Transverse colon (tissue), 4 donors: ENCODE results near the gene WNT7A. TPM values are rescaled to one million over a fixed set of nuclear protein-coding genes. Genes with fewer than 3 reads are reported as not detected.
"Not testable (repeated sequence)": the region's sequence is repeated elsewhere in the genome, so short reads cannot be mapped to it uniquely, and the experiment has no call there.

Experiments
- DNase-seq: peaks from one replicate; pipeline ENCODE4 v3.0.0-alpha.2; 2019
- H3K27ac ChIP-seq, 4 donors: fragments of 200-600 bp; sonication (generic); 2 replicates each; pipeline ENCODE4 v1.5.1; 2016 to 2018; ENCODE audit warnings: inconsistent platforms in 4 of 4
- H3K27me3 ChIP-seq: fragments of 200-600 bp; sonication (generic); 2 replicates; pipeline ENCODE4 v1.5.1; 2017; ENCODE audit warnings: inconsistent platforms
- H3K36me3 ChIP-seq, 4 donors: fragments of 200-600 bp; sonication (generic); 2 replicates each; pipeline ENCODE4 v1.5.1; 2017 to 2019; ENCODE audit warnings: inconsistent platforms in 4 of 4
- H3K4me1 ChIP-seq, 4 donors: fragments of 200-600 bp; sonication (generic); 2 replicates each; pipeline ENCODE4 v1.5.1; 2017 to 2020; ENCODE audit warnings: inconsistent platforms in 4 of 4
- H3K4me3 ChIP-seq, 4 donors: fragments of 200-600 bp; sonication (generic); 1 replicate in 1 of 4; 2 replicates in 3 of 4; pipeline versions ENCODE4 v1.5.1 to v1.6.1; 2017 to 2019; ENCODE audit warnings: inconsistent platforms in 4 of 4
- H3K9me3 ChIP-seq, 2 donors: fragments of 200-600 bp; sonication (generic); 2 replicates each; pipeline ENCODE4 v1.5.1; 2017 to 2019; ENCODE audit warnings: inconsistent platforms in 2 of 2
- CTCF ChIP-seq, 5 experiments: fragments of 200-600 bp in 3 of 5; fragments of 450-650 bp in 2 of 5; sonication (generic) in 3 of 5; IDR thresholded peaks; 1 replicate in 2 of 5; 2 replicates in 3 of 5; pipeline ENCODE4 v1.5.1; 2016 to 2017; ENCODE audit warnings: antibody characterized with exemption in 5 of 5, inconsistent platforms in 3 of 5, mild to moderate bottlenecking in 2 of 5, moderate library complexity in 1 of 5
- EP300 ChIP-seq: sonication (generic); formaldehyde crosslinking; IDR thresholded peaks from one replicate; pipeline ENCODE4 v1.6.1; 2017; ENCODE audit warnings: antibody characterized with exemption, low read depth
- POLR2A ChIP-seq: fragments of 450-650 bp; IDR thresholded peaks from one replicate; pipeline ENCODE4 v1.6.1; 2016; ENCODE audit warnings: antibody characterized with exemption, mild to moderate bottlenecking, moderate library complexity
- POLR2AphosphoS5 ChIP-seq, 3 donors: sonication (generic); formaldehyde crosslinking; IDR thresholded peaks; one replicate each; pipeline ENCODE4 v1.6.1; 2016; ENCODE audit warnings: antibody characterized with exemption in 3 of 3
- WGBS, 2 donors: methylation state at CpG; one replicate each; pipeline ENCODE4 v1.1.5; 2018; ENCODE audit warnings: low coverage in 1 of 2; 5-methylcytosine and 5-hydroxymethylcytosine counted together
- in situ Hi-C, 4 donors: fragments of 200-750 bp; cut with MboI; loops; one replicate each; pipeline versions ENCODE4 v1.15.0 to v1.15.1; 2017; ENCODE audit warnings: low sequenced_read_pairs in 3 of 4, low pct_ligation_motif_present in 1 of 4, low pct_unique_long_range_greater_than_20kb in 1 of 4
- intact Hi-C: fragments of 100-400 bp; cut with DNase I; formaldehyde crosslinking; loops from one replicate; pipeline ENCODE4 v1.15.1; 2023; ENCODE audit warnings: low total_unique reads
- total RNA-seq, 4 donors: library from RNA; depleted of rRNA; stranded (reverse); fragments of >200 nt; gene quantifications; one replicate each; pipeline ENCODE4 v1.1.0, GENCODE V29; 2016

Gene WNT7A
- total RNA-seq, 4 donors from 2014 or later: not detected

- Histone ChIP-seq H3K9me3 (no peaks in the 10 kb centered on the region), H3K36me3 (no peaks in the 10 kb centered on the region), H3K4me3 (no peak overlapping the region), H3K4me1 (no peaks in the 10 kb centered on the region), H3K27ac (no peak overlapping the region), H3K27me3 (peaks cover 32% of the 10 kb centered on the region)
- in situ Hi-C loops (no loop called here), intact Hi-C loops (no loop called here)
- no peak for DNase-seq
- whole genome bisulfite sequencing, 2 donors: 55 to 66% methylated on average over 4 to 9 of the region's 9 CpGs
- TF ChIP-seq EP300 (no peak), POLR2AphosphoS5 (IDR thresholded peaks at IDR 0.05) (no peak), CTCF (IDR thresholded peaks at IDR 0.05) (no peak), POLR2A (no peak)
Observed at GRCh38 chr3:13858768-13859520, 20.9 kb downstream of the WNT7A start.

- intact Hi-C loops (no loop called here), in situ Hi-C loops (no loop called here)
- Histone ChIP-seq H3K4me3 (no peak overlapping the region), H3K9me3 (no peaks in the 10 kb centered on the region), H3K27me3 (peaks cover 31% of the 10 kb centered on the region), H3K4me1 (no peaks in the 10 kb centered on the region), H3K36me3 (no peaks in the 10 kb centered on the region), H3K27ac (no peak overlapping the region)
- WGBS, 2 donors: 17 to 53% methylated on average over 1 to 6 of the region's 6 CpGs
- TF ChIP-seq POLR2AphosphoS5 (IDR thresholded peaks at IDR 0.05) (no peak), EP300 (no peak), POLR2A (no peak), CTCF (IDR thresholded peaks at IDR 0.05) (no peak)
- DNase-seq: no peak
Observed at GRCh38 chr3:13857702-13858380, 22.0 kb downstream of the WNT7A start.

GRCh38 chr3:13856628-13857027 is 23.2 kb downstream of the WNT7A start:
- intact Hi-C loops: not testable (repeated sequence)
- 95 to 100% methylated on average over 1 of the region's 1 CpG for WGBS, 2 donors
- peaks cover 22% of the 10 kb centered on the region for H3K27me3 ChIP-seq

GRCh38 chr3:13856006-13856405 is 23.9 kb downstream of the WNT7A start:
- no peak for TF ChIP-seq POLR2A
- TF ChIP-seq EP300: no peak
- TF ChIP-seq CTCF (IDR thresholded peaks at IDR 0.05): no peak
- TF ChIP-seq POLR2AphosphoS5 (IDR thresholded peaks at IDR 0.05): no peak
- Histone ChIP-seq H3K4me1 (no peaks in the 10 kb centered on the region), H3K27me3 (peaks cover 18% of the 10 kb centered on the region), H3K9me3 (no peaks in the 10 kb centered on the region), H3K27ac (no peak overlapping the region), H3K36me3 (no peaks in the 10 kb centered on the region), H3K4me3 (no peak overlapping the region)
- WGBS, 2 donors: 83% methylated on average over 7 of the region's 7 CpGs; no CpG with 5 or more reads in 1 of the 2 donors
- in situ Hi-C loops: no loop called here
- no peak for DNase-seq
- intact Hi-C loops: no loop called here

More at GRCh38 chr3:13856628-13857027, 23.2 kb downstream of the WNT7A start:
- H3K36me3 ChIP-seq, H3K27ac ChIP-seq, H3K9me3 ChIP-seq, DNase-seq, in situ Hi-C loops, H3K4me3 ChIP-seq, H3K4me1 ChIP-seq: not testable (repeated sequence)
